HCEC 1CT (cell line): ENCODE results near the gene PIGS.
"Not testable (repeated sequence)": the region's sequence is repeated elsewhere in the genome, so short reads cannot be mapped to it uniquely, and the experiment has no call there.

Experiments
- DNase-seq: peaks from one replicate; pipeline ENCODE4 v3.0.0-alpha.2; 2017

PIGS gene

GRCh38 chr17:28528327-28529012, 42.9 kb downstream of the PIGS start:
- DNase-seq, result no peak

GRCh38 chr17:28527859-28528258, 43.5 kb downstream of the PIGS start:
- DNase-seq, result no peak

- no peak for DNase-seq
Measured at GRCh38 chr17:28527181-28527681, 44.1 kb downstream of the PIGS start.

- DNase-seq, result no peak
Measured at GRCh38 chr17:28526381-28526780, 44.9 kb downstream of the PIGS start.

GRCh38 chr17:28524476-28525424, 46.6 kb downstream of the PIGS start:
- DNase-seq, result peak; percentile 42

- no peak for DNase-seq
Measured at GRCh38 chr17:28523876-28524275, 47.4 kb downstream of the PIGS start.

- no peak for DNase-seq
Measured at GRCh38 chr17:28523186-28523585, 48.1 kb downstream of the PIGS start.

- not testable (repeated sequence) for DNase-seq
Measured at GRCh38 chr17:28522281-28522680, 49.0 kb downstream of the PIGS start.

GRCh38 chr17:28521311-28522085, 49.8 kb downstream of the PIGS start:
- no peak for DNase-seq

- DNase-seq, result no peak
Measured at GRCh38 chr17:28520687-28521086, 50.6 kb downstream of the PIGS start.

GRCh38 chr17:28519236-28519635, 52.1 kb downstream of the PIGS start:
- DNase-seq, result no peak

- no peak for DNase-seq
Measured at GRCh38 chr17:28518578-28518977, 52.7 kb downstream of the PIGS start.

- no peak for DNase-seq
Measured at GRCh38 chr17:28518132-28518531, 53.2 kb downstream of the PIGS start.

GRCh38 chr17:28515518-28515917, 55.8 kb downstream of the PIGS start:
- no peak for DNase-seq

GRCh38 chr17:28514561-28515002, 56.7 kb downstream of the PIGS start:
- no peak for DNase-seq

GRCh38 chr17:28513476-28513875, 57.8 kb downstream of the PIGS start:
- DNase-seq, result no peak

- DNase-seq, result no peak
Measured at GRCh38 chr17:28511858-28512461, 59.4 kb downstream of the PIGS start.

- no peak for DNase-seq
Measured at GRCh38 chr17:28509789-28510188, 61.5 kb downstream of the PIGS start.

- no peak for DNase-seq
Measured at GRCh38 chr17:28508211-28508724, 63.1 kb downstream of the PIGS start.

- DNase-seq, result no peak
Measured at GRCh38 chr17:28507567-28508203, 63.6 kb downstream of the PIGS start.

GRCh38 chr17:28506763-28507487, 64.4 kb downstream of the PIGS start:
- DNase-seq, result no peak
